Left hindlimb (tissue), 1 donor: ENCODE data around the gene HMGCL.
"Not testable (repeated sequence)": the region's sequence is repeated elsewhere in the genome, so short reads cannot be mapped to it uniquely, and the experiment has no call there.

Experiments
- DNase-seq: peaks from one replicate; pipeline ENCODE4 v3.0.0-alpha.2; 2018

Gene HMGCL

GRCh38 chr1:23825076-23825761 lies at the start of gene HMGCL:
HMGCL (minus strand) TSS chr1:23825429; CDS start chr1:23825415, 14 bp downstream.
- DNase-seq: peak; percentile 95

GRCh38 chr1:23872421-23872820 lies 47.2 kb upstream of the HMGCL start:
- DNase-seq: no peak

- no peak for DNase-seq
Measured at GRCh38 chr1:23869051-23869450, 43.8 kb upstream of the HMGCL start.

- no peak for DNase-seq
Measured at GRCh38 chr1:23868557-23869016, 43.4 kb upstream of the HMGCL start.

GRCh38 chr1:23867895-23868556 lies 42.8 kb upstream of the HMGCL start, which contains the start of gene FUCA1:
FUCA1 (minus strand) TSS chr1:23868290; CDS start chr1:23868286, 4 bp downstream.
- DNase-seq: peak; percentile 93

- no peak for DNase-seq
Measured at GRCh38 chr1:23867542-23867894, 42.3 kb upstream of the HMGCL start.

- no peak for DNase-seq
Measured at GRCh38 chr1:23865543-23865930, 40.3 kb upstream of the HMGCL start.

- no peak for DNase-seq
Measured at GRCh38 chr1:23864801-23865542, 39.7 kb upstream of the HMGCL start.

GRCh38 chr1:23862640-23863039 lies 37.4 kb upstream of the HMGCL start:
- no peak for DNase-seq

GRCh38 chr1:23854568-23854967 lies 29.3 kb upstream of the HMGCL start:
- no peak for DNase-seq

- not testable (repeated sequence) for DNase-seq
Measured at GRCh38 chr1:23853124-23853523, 27.9 kb upstream of the HMGCL start.

- DNase-seq: not testable (repeated sequence)
Measured at GRCh38 chr1:23851406-23851805, 26.2 kb upstream of the HMGCL start.

GRCh38 chr1:23848673-23849616 lies 23.7 kb upstream of the HMGCL start:
- DNase-seq: no peak

- DNase-seq: not testable (repeated sequence)
Measured at GRCh38 chr1:23847482-23848095, 22.4 kb upstream of the HMGCL start.

- no peak for DNase-seq
Measured at GRCh38 chr1:23845163-23845562, 19.9 kb upstream of the HMGCL start.

GRCh38 chr1:23843644-23844043 lies 18.4 kb upstream of the HMGCL start:
- no peak for DNase-seq

GRCh38 chr1:23838401-23838866 lies 13.2 kb upstream of the HMGCL start:
- peak; percentile 42 for DNase-seq

GRCh38 chr1:23837908-23838307 lies 12.7 kb upstream of the HMGCL start:
- no peak for DNase-seq

- DNase-seq: no peak
Measured at GRCh38 chr1:23836037-23836436, 10.8 kb upstream of the HMGCL start.

GRCh38 chr1:23834156-23834555 lies 8.9 kb upstream of the HMGCL start:
- not testable (repeated sequence) for DNase-seq

GRCh38 chr1:23827717-23828116 lies 2.5 kb upstream of the HMGCL start:
- no peak for DNase-seq

- DNase-seq: not testable (repeated sequence)
Measured at GRCh38 chr1:23826590-23826989, 1.4 kb upstream of the HMGCL start.
